Chondrocyte (in vitro differentiated cells): ENCODE data around the gene CDH5. TPM values are rescaled to one million over a fixed set of nuclear protein-coding genes. Genes with fewer than 3 reads are reported as not detected.

Experiments
- total RNA-seq: library from RNA; stranded (reverse); gene quantifications from 3 replicates; pipeline ENCODE4 v1.2.1, GENCODE V29; 2021

The CDH5 gene
- total RNA-seq, 1 donor from 2014 or later, result not detected

Other genes with a start within 250 kb of the CDH5 start
- 3.1 to 4.1 TPM (median 3.7 TPM) in 3 replicates for gene BEAN1, start 60.6 kb downstream of the CDH5 start, total RNA-seq
- gene TK2, start 183.4 kb downstream of the CDH5 start, total RNA-seq, result 30.4 to 34.3 TPM (median 33.6 TPM) in 3 replicates
- 47.3 to 52.8 TPM (median 51.9 TPM) in 3 replicates for gene CKLF, start 185.9 kb downstream of the CDH5 start, total RNA-seq
- gene CMTM1, start 199.7 kb downstream of the CDH5 start, total RNA-seq, result 6.3 to 11.9 TPM (median 9.6 TPM) in 3 replicates
- gene CMTM2, start 212.8 kb downstream of the CDH5 start, total RNA-seq, result not detected in 3 replicates
- 76.5 to 77.8 TPM (median 77.6 TPM) in 3 replicates for gene CMTM3, start 238.0 kb downstream of the CDH5 start, total RNA-seq